IMR-90 (cell line): ENCODE data around the gene SRPK3. TPM values are rescaled to one million over a fixed set of nuclear protein-coding genes. Genes with fewer than 3 reads are reported as not detected.

Experiments
- ATAC-seq: fragments of 200-7000 bp; cut with Tn5 transposase; 2 replicates; pipeline ENCODE4 v1.9.1; 2020; ENCODE audit warnings: low read depth, mild to moderate bottlenecking, moderate library complexity
- BruUV-seq: library from RNA; stranded (reverse); fragments of 400-500 nt; replicated peaks from 2 replicates; lab custom pipeline; 2021; lab: Mats Ljungman, UMichigan
- CTCF ChIA-PET: fragments of 300-600 bp; formaldehyde crosslinking; extraction: SDS; loops from one replicate; lab custom pipeline; 2021; ENCODE audit warnings: antibody characterized with exemption; lab: Yijun Ruan, JAX
- POLR2A ChIA-PET: fragments of 300-600 bp; sonication (Branson Sonifier 250); formaldehyde crosslinking; loops from one replicate; lab custom pipeline; 2022; ENCODE audit warnings: antibody characterized with exemption; ENCODE audit not compliant: unreplicated experiment; lab: Charles Lee
- DNase-seq: peaks from one replicate; pipeline ENCODE4 v3.0.0; 2013
- H2AFZ ChIP-seq: replicated peaks from 2 replicates; pipeline ENCODE3; 2013; ENCODE audit warnings: low read length, mild to moderate bottlenecking; ENCODE audit not compliant: poor library complexity
- H2AK5ac ChIP-seq: 2 replicates; pipeline ENCODE4 v1.6.1; 2013; ENCODE audit warnings: low read depth, low read length, inconsistent platforms
- H2AK9ac ChIP-seq: replicated peaks from 2 replicates; pipeline ENCODE3; 2013; ENCODE audit warnings: mild to moderate bottlenecking, low read depth, low read length, moderate library complexity; ENCODE audit not compliant: poor library complexity
- H2BK120ac ChIP-seq: 2 replicates; pipeline ENCODE4 v1.6.1; 2013; ENCODE audit warnings: low read depth, low read length, inconsistent platforms
- H2BK15ac ChIP-seq: 3 replicates; pipeline ENCODE4 v1.6.1; 2013; ENCODE audit warnings: low read depth, low read length, inconsistent platforms
- H2BK20ac ChIP-seq: 2 replicates; pipeline ENCODE4 v1.6.1; 2013; ENCODE audit warnings: low read depth, mild to moderate bottlenecking, inconsistent platforms, low read length, moderate library complexity
- H2BK5ac ChIP-seq: 2 replicates; pipeline ENCODE4 v1.6.1; 2013; ENCODE audit warnings: mild to moderate bottlenecking, low read depth, low read length, inconsistent platforms; ENCODE audit not compliant: poor library complexity, severe bottlenecking
- H3K14ac ChIP-seq: replicated peaks from 2 replicates; pipeline ENCODE4 v1.6.1; 2013; ENCODE audit warnings: low read depth, low read length, inconsistent platforms
- H3K18ac ChIP-seq: 2 replicates; pipeline ENCODE4 v1.6.1; 2013; ENCODE audit warnings: low read depth, low read length, control low read depth
- H3K23ac ChIP-seq: 2 replicates; pipeline ENCODE4 v1.6.1; 2013; ENCODE audit warnings: low read depth, low read length, inconsistent platforms
- H3K27ac ChIP-seq: 2 replicates; pipeline ENCODE4 v1.5.1; 2013; ENCODE audit warnings: mild to moderate bottlenecking, control low read depth, low read length; ENCODE audit not compliant: insufficient read depth
- H3K27me3 ChIP-seq: 2 replicates; pipeline ENCODE4 v1.6.1; 2013; ENCODE audit warnings: low read length; ENCODE audit not compliant: control insufficient read depth, insufficient read depth
- H3K36me3 ChIP-seq: 2 replicates; pipeline ENCODE4 v1.6.1; 2013; ENCODE audit warnings: low read length, mixed read lengths; ENCODE audit not compliant: control insufficient read depth, insufficient read depth
- H3K4ac ChIP-seq: 2 replicates; pipeline ENCODE4 v1.6.1; 2013; ENCODE audit warnings: low read depth, low read length, inconsistent platforms
- H3K4me1 ChIP-seq: 2 replicates; pipeline ENCODE4 v1.6.1; 2013; ENCODE audit warnings: low read length, mixed read lengths; ENCODE audit not compliant: control insufficient read depth, insufficient read depth
- H3K4me2 ChIP-seq: 2 replicates; pipeline ENCODE4 v1.6.1; 2013; ENCODE audit warnings: low read depth, mild to moderate bottlenecking, control low read depth, low read length, moderate library complexity
- H3K4me3 ChIP-seq: 2 replicates; pipeline ENCODE4 v1.5.1; 2013; ENCODE audit warnings: low read depth, mild to moderate bottlenecking, control low read depth, low read length, moderate library complexity; ENCODE audit not compliant: insufficient read depth
- H3K56ac ChIP-seq: 2 replicates; pipeline ENCODE4 v1.6.1; 2013; ENCODE audit warnings: low read length, inconsistent platforms; ENCODE audit not compliant: insufficient read depth; ENCODE audit errors: extremely low read depth
- H3K79me1 ChIP-seq, 2 experiments: 2 replicates each; pipeline ENCODE4 v1.6.1; 2013; ENCODE audit warnings: low read length in 2 of 2, inconsistent platforms in 1 of 2, low read depth in 1 of 2
- H3K9ac ChIP-seq: 2 replicates; pipeline ENCODE4 v1.6.1; 2013; ENCODE audit warnings: low read depth, low read length, control low read depth
- H3K9me1 ChIP-seq: 2 replicates; pipeline ENCODE4 v1.6.1; 2013; ENCODE audit warnings: low read length, inconsistent platforms; ENCODE audit not compliant: insufficient read depth
- H3K9me3 ChIP-seq: 2 replicates; pipeline ENCODE4 v1.6.1; 2013; ENCODE audit warnings: low read length; ENCODE audit not compliant: control insufficient read depth, insufficient read depth
- H4K20me1 ChIP-seq: 2 replicates; pipeline ENCODE4 v1.6.1; 2013; ENCODE audit warnings: low read length, inconsistent platforms; ENCODE audit not compliant: insufficient read depth
- H4K5ac ChIP-seq: 2 replicates; pipeline ENCODE4 v1.6.1; 2013; ENCODE audit warnings: mild to moderate bottlenecking, low read depth, low read length, control low read depth
- H4K8ac ChIP-seq, 2 experiments: 2 replicates each; pipeline ENCODE4 v1.6.1; 2013; ENCODE audit warnings: low read depth in 2 of 2, low read length in 2 of 2, control low read depth in 1 of 2, inconsistent platforms in 1 of 2
- H4K91ac ChIP-seq: 2 replicates; pipeline ENCODE4 v1.6.1; 2013; ENCODE audit warnings: low read depth, low read length, inconsistent platforms; ENCODE audit not compliant: insufficient read depth
- CEBPB ChIP-seq: IDR thresholded peaks from 2 replicates; pipeline ENCODE4 v1.6.1; 2012; ENCODE audit warnings: low read depth, low read length, improper control_type of control experiment
- CTCF ChIP-seq: conservative IDR thresholded peaks from 2 replicates; pipeline ENCODE4 v1.5.1; 2012; ENCODE audit warnings: mild to moderate bottlenecking, low read depth, low read length, improper control_type of control experiment
- MXI1 ChIP-seq: IDR thresholded peaks from 2 replicates; pipeline ENCODE4 v1.6.1; 2012; ENCODE audit warnings: low read depth, mild to moderate bottlenecking, low read length, moderate library complexity, borderline replicate concordance
- RAD21 ChIP-seq: IDR thresholded peaks from 2 replicates; pipeline ENCODE4 v1.6.1; 2012; ENCODE audit warnings: low read length, improper control_type of control experiment
- RFX5 ChIP-seq: IDR thresholded peaks from 2 replicates; pipeline ENCODE4 v1.8.0; 2012; ENCODE audit warnings: low read depth, mild to moderate bottlenecking, low read length, moderate library complexity
- WGBS, 2 experiments: methylation state at CpG; one replicate each; pipeline versions ENCODE4 v1.1.5 to v1.1.7; 2013; ENCODE audit warnings: missing lambda C conversion rate in 2 of 2; ENCODE audit not compliant: insufficient read length in 1 of 2; ENCODE audit errors: extremely low coverage in 2 of 2; 5-methylcytosine and 5-hydroxymethylcytosine counted together
- dilution Hi-C: fragments of 300-500 bp; cut with HindIII; formaldehyde crosslinking; loops from one replicate; pipeline ENCODE4 v1.14.3; 2018; ENCODE audit warnings: low sequenced_read_pairs; ENCODE audit not compliant: unreplicated experiment
- in situ Hi-C: fragments of 300-500 bp; cut with MboI; formaldehyde crosslinking; loops from 3 replicates; pipeline ENCODE4 v1.14.3; 2019; ENCODE audit warnings: low sequenced_read_pairs, inconsistent platforms, mixed read lengths
- intact Hi-C: fragments of 100-400 bp; cut with micrococcal nuclease; formaldehyde crosslinking; loops from 2 replicates; pipeline ENCODE4 v1.10.0; 2022
- polyA plus RNA-seq, 3 experiments: library from polyadenylated mRNA; depleted of rRNA; stranded (reverse); fragments of >200 nt; gene quantifications; 2 replicates each; pipeline ENCODE4 v1.2.3, GENCODE V29; 2012; ENCODE audit warnings: low replicate concordance in 1 of 3
- total RNA-seq: library from RNA; depleted of rRNA; stranded (reverse); fragments of >200 nt; gene quantifications from 2 replicates; pipeline ENCODE4 v1.2.3, GENCODE V29; 2012
- TF ChIP-seq, protein P1 (sequence below): fragments of 150-350 bp; IDR thresholded peaks from 2 replicates; pipeline ENCODE4 v1.6.1; 2016; ENCODE audit warnings: low read depth, mild to moderate bottlenecking, low read length, moderate library complexity, borderline replicate concordance

The SRPK3 gene
- total and polyA plus RNA-seq, 2 of the 4 experiments (the other 2 are of a cell fraction), result 0.36 to 0.70 TPM

DNA sequence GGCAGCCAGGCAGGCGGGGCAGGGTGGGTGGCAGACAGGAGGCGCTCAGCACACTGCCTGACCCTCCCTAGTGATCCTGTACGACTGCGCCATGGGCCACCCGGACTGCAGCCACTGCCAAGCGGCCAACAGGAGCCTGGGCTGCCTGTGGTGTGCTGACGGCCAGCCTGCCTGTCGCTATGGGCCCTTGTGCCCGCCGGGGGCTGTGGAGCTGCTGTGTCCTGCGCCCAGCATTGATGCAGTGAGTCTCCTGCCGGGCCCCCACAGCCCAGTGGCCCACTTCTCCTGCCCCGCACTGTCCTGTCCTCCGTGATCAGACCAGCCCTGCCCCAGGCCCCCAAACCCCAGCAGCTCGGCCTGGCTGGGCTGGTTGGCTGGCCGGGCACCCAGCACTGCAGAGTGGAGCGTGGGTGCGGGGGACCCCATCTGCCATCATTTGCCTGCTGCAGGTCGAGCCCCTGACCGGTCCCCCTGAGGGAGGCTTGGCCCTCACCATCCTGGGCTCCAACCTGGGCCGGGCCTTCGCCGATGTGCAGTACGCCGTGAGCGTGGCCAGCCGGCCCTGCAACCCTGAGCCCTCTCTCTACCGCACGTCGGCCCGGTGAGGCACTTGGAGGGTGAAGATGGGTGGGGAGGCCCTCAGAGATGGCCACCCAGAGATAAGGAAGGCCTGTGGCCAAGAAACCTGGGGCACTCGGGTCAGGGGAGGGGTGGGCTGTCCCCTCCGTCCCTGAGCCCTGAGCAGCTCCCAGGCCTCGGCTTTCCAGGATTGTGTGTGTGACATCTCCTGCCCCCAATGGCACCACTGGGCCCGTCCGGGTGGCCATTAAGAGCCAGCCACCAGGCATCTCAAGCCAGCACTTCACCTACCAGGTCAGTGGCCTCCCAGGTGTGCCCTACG, 9.2 kb upstream of the SRPK3 start:
- DNase-seq, result no peak
- ChIA-PET POLR2A (no interaction called here), CTCF (no interaction called here)

More for the DNA sequence above, 9.2 kb upstream of the SRPK3 start:
- Histone ChIP-seq H2AK9ac (no peak overlapping the region), H3K9ac (no peak overlapping the region), H4K8ac (no peak overlapping the region), H3K27me3 (no peaks in the 10 kb centered on the region), H3K36me3 (peaks cover 2% of the 10 kb centered on the region; the same call in 1 of the 2 replicates), H2BK5ac (no peak overlapping the region), H3K14ac (no peak overlapping the region), H2BK20ac (no peak overlapping the region), H3K4ac (no peak overlapping the region), H4K20me1 (no peaks in the 10 kb centered on the region), H3K18ac (no peak overlapping the region), H2AFZ (no peak overlapping the region), H3K9me3 (no peaks in the 10 kb centered on the region; the same call in 1 of the 2 replicates), H3K4me2 (no peak overlapping the region), H4K91ac (no peak overlapping the region), H3K79me1 (no peaks in the 10 kb centered on the region), H2BK120ac (no peak overlapping the region), H2AK5ac (no peak overlapping the region), H4K5ac (no peak overlapping the region), H3K56ac (no peak overlapping the region), H3K4me1 (peaks cover 2% of the 10 kb centered on the region), H3K9me1 (no peaks in the 10 kb centered on the region), H3K23ac (no peak overlapping the region), H3K27ac (no peak overlapping the region), H3K4me3 (no peak overlapping the region), H2BK15ac (no peak overlapping the region)
- 85% methylated on average over 8 of the region's 37 CpGs; no CpG with 5 or more reads in 1 of the 2 experiments for WGBS, 2 experiments
- no TSS peak for BruUV-seq
- dilution Hi-C loops, result no loop called here
- intact Hi-C loops, result no loop called here
- TF ChIP-seq RAD21 (no peak), RFX5 (no peak), CTCF (no peak), MXI1 (no peak), CEBPB (no peak)
- TF ChIP-seq, protein P1, sequence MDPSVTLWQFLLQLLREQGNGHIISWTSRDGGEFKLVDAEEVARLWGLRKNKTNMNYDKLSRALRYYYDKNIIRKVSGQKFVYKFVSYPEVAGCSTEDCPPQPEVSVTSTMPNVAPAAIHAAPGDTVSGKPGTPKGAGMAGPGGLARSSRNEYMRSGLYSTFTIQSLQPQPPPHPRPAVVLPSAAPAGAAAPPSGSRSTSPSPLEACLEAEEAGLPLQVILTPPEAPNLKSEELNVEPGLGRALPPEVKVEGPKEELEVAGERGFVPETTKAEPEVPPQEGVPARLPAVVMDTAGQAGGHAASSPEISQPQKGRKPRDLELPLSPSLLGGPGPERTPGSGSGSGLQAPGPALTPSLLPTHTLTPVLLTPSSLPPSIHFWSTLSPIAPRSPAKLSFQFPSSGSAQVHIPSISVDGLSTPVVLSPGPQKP, result no peak
- ATAC-seq, result no peak
- in situ Hi-C loops, result no loop called here
